Activated CD8-positive, alpha-beta memory T cell treated with anti-CD3 and anti-CD28 coated beads for 4 hours (primary cell): ENCODE measurements around the gene KLK11.

Experiments
- DNase-seq, 2 donors: peaks; one replicate each; pipeline ENCODE4 v3.0.0-alpha.2; 2020; ENCODE audit warnings: low read depth in 2 of 2

The KLK11 gene

DNA sequence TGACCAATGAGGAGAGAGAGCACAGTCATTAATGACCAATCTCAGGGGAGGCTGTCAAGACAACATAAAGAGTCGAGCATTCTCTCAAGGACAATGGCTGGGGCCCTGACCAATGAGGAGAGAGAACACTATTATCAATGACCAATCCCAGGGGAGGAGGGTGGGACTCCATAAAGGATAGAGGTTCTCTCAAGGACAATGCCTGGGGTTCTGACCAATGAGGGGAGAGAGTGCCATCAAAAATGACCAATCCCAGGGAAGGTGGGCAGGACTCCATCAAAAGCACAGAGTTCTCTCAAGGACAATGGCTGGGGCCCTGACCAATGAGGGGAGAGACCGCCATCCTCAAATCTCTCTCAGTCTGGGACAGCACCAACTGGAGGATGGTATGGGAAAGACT is 3.3 kb upstream of the KLK11 start:
- DNase-seq: no peak

DNA sequence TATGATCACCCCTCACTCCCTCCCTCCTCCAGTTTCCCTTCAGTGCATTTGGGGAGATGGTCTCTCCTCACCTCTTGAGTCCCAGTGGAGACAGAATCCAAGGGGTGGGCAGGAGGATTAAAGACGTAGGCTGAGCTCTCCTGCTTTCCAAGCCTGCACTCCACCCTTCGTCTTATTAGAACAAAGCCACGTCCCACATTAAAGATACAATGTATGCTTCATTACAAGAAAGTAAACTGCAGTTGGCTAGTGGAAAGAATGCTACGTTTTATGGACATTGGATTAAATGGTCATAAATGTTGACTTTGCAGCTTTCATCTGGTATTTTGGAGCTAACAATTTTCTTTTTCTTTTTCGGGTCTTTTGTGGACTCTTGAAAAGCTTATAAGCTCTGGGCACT is 1.5 kb upstream of the KLK11 start:
- DNase-seq: no peak

DNA sequence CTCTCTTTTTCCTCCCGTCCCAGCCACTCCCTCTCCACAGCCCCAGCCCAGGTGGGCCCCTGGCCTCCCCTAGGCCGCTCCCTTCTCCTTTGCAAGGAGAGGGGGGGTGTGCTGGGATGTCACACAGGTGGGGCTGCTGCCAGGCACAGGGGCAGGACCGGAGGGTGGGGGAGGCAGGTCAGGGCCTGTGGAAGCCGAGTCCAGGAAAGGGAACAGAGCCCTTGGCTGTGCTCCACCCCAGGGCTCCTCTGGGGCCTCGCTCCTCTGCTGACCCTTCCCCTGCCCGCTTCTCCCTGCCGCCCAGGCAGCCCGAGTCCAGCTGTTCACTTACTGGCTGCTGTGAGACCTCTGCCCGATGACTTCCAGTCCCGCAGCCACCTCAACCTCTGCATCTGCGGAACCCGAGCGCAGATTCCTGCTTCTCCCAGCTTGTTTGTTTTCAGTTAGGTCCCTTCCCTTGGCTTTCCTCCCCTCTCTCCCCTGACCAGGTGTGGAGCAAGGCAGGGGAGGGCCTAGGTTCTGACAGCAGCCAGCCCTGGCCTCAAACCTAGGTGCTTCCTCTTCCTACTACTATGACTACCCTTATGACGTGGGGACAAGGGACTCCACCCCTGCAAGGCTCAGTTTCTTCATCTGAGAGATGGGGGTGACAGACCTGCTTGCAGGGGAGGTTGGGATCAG is 850 bp upstream of the KLK11 start:
- DNase-seq: no peak

DNA sequence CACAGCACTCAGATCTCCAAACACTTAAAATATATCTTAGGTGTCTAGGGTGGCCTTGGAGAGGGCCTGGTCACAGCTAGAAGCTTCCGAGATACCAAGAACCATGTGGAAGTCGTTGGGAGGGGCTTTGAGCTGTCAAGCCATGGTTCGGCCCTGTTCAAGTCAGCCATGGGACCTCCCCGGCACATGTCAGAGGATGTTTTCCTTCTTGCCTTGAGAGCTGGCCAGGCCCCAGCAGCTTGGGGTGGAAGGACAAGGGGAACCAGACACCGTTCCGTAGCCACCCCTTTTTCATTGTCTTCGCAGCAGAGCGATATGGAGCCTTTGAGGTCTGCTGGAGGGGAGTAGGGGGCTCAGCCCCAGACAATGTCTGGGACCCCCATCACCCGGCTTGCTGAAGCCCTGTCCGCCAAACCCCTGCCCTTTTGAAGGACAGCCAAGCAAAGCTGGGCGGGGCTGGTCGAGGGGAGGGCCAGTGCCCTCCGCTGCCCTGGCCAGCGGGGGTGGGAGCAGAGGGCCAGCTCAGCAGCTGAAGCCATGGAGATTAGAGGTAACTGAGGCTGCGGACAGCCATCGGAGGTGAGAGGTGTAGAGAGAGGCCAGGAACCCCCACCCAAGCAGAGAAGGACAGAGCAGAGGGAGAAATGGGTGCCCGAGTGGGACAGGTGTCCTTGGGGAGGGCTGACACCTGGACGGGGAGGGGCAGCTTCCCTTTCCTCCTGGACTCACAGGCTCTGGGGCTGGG is 435 bp downstream of the KLK11 start:
- DNase-seq: no peak

DNA sequence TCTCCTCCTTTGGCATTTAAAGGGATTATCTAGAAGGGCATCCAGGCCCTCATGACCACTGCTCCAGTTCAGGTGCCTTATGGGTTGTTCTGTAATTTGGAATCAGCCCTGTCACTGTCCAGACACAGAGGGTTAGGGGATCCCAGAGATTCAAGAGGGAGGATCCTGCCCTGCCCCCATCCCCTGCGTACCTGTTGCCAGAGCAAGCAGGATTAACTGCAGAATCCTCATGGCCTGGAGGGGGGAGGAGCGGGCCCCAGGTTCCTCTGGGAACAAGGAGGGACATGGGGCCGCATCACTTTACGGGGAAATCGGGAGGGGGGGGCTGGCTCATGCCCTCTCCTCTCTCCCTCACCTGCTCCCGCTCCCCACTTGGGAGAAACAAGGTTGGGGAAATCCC is 1.0 kb downstream of the KLK11 start:
- no peak for DNase-seq

DNA sequence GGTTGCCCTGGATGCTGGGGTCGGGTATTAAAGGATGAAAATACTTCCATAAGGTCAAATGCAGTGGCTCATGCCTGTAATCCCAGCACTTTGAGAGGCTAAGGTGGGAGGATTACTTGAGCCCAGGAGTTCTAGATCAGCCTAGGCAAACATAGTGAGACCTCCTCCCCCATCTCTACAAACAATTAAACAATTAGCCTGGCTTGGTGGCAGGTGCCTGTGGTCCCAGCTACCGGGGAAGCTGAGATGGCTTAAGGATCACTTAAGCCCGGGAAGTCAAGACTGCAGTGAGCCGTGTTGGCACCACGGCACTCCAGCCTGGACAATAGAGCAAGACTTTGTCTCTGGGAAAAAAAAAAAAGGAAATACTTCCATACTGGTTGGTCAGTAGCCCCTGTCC is 1.5 kb downstream of the KLK11 start:
- DNase-seq: no peak

DNA sequence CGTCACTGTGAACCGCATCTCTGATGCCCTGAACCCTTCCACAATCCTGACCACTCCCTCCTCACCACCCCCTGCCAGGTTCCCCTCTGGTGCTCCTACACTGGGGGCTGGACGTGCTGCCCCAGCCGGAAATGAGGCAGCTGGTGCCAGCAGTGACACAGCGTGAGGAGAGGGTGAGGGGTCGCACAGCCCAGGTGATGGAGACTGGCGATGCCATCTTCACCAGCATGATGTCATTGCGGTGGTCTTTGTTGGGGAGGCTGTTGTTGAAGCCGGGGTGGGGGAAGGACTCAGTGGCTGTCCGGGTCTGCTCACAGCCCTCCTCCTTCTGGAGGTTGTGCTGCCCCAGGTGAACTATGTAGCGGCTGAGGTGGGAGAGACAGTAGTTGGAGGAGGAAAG is 2.5 kb downstream of the KLK11 start:
- DNase-seq: no peak

DNA sequence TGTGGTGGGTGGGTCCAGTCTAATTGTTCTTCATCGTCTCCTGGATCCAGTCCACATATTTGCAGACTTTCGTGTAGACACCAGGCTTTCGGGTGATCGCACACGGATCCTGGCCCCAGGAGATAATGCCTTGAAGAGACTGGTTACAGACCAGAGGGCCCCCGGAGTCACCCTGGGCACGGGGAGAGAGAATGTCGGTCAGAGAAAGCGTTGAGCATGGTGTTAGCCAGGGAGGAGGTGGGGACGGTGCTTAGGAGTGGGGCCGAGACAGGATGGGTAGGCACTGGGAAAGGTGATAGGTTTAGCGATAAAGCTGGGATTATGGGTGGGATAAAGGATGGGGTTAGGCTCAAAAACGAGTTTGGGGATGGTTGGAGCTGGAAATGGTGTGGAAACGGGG is 3.9 kb downstream of the KLK11 start:
- DNase-seq: no peak

DNA sequence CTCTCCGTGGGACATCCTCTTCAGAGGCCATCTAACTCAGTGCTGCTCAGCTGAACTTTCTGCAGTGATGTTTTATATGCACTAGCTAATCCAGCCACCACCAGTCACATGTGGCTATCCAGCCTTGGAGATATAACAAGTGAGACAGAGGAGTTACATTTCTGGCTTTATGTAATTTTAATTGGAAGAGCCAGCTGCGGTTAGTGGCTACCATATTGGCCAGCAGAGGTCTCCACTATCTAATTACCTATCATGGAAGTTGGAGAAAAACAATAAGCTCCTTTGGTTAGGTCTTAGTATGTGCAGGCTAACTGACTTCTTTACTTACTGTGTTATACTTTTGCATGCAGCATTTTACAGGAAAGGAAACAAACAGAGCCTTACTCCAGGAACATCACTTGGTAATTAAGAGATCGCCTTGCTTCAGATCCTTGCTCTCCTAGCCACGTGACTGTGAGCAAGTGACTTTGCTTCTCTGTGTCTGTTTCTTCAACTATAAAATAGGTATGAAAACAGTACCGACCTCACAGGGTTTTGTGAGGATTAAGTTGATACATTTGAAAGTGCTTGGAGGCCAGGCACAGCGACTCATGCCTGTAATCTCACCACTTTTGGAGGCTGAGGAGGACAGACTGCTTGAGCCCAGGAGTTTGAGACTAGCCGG is 5.3 kb downstream of the KLK11 start:
- no peak for DNase-seq

DNA sequence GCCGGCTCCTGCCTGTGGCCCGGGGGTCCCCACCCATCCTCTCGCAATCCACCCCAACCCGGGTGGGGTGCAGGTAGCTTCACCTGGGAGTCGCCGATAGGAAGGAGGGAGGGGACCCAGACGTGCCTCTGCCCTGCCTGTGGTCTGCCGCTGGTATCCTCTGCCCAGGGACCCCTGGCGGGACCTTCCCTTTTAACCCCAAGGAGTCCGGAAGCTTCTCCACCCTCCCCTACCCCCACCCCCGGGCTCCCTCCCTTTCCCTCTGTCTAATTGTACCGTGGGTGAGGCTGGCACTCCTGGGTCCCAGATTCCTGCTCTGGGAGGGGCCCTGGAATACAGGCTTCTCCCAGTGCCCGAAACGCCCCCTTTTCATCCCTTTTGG is 6.9 kb downstream of the KLK11 start, which contains the start of gene KLK10:
TSS of gene KLK10 (minus strand) at position 166 of the 382 bp plus-strand sequence. CDS start 579 bp downstream, outside the sequence.
- DNase-seq: no peak

DNA sequence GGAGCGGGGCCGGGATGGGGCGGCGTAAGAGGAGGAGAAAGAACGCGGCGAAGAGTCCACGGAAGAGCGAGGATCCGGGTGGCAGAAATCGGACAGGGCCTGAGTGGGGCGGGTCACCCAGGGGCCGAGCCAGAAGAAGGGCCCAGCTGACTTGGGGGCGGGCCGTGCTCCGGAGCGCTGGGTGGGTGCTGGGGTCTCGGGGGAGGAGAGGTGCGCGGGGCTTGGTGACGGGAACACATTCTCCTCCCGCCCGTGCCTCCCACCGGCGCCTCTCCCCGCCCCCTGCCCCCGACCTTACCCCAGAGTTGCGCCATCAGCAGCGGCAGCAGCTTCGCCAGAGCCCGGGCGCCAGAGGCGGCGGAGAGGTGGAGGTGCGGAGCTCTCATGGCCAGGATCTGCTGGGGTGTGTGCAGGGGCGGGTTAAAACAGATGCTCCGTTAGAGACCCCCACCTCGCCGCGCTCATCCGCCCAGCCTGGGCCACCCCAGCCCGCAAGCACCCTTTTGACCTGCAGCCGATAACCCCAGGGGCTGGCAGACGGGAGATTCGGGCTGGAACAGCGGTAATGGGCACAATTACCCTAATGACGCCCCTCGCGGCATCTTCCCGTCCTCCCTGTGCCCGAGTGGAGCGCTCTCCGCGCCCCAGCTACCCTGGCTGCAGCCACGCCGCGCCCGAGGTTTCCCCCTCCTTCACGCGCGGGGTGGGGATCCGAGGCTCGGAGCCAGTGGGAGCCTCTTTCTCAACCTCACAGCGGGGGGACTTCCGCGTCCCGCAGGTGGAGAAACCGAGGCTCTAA is 7.5 kb downstream of the KLK11 start:
- DNase-seq: no peak

DNA sequence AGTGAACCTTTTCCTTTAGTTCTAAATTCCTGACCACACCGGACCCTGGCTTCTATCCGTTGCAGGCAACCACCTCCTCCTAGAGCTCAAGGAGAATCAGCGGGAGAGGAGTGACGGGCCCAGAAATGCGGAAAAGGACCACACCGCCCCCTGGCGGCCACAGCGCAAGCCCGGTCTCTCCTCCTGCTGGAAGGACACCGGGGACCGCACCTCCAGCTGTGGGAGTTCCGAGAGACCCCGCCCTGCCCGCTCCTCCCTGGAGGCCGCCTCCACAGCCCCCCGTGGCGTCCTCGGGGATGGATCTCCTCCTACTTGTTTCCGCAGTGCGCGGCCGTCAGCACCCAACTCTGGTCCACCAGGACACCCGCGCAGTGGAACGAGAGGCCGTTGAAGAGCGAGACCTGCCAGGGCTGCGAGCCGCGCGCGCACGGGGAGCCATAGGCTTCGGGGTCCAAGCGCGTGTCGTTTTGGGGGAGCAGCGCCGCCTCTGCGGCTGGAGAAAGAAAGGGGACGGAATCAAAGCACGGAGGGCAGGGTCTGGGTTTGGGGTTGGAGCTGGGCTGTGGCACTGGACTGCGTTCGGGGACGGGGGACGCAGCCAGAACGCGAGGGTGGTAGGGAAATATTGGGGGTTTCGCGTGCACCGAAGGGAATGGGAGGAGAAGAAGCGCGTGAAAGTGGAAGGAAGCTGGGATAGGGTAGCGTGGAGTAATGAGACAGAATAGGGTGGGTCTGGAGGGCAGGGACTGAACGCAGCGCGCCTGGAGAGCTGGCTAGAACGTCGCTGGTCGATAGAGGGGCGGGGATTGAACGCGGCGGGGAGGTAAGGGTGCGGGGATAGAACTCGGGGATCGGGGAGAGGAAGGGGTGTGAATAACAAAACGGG is 9.4 kb downstream of the KLK11 start:
- DNase-seq: peak in 1 of 2 donors; percentile 16

DNA sequence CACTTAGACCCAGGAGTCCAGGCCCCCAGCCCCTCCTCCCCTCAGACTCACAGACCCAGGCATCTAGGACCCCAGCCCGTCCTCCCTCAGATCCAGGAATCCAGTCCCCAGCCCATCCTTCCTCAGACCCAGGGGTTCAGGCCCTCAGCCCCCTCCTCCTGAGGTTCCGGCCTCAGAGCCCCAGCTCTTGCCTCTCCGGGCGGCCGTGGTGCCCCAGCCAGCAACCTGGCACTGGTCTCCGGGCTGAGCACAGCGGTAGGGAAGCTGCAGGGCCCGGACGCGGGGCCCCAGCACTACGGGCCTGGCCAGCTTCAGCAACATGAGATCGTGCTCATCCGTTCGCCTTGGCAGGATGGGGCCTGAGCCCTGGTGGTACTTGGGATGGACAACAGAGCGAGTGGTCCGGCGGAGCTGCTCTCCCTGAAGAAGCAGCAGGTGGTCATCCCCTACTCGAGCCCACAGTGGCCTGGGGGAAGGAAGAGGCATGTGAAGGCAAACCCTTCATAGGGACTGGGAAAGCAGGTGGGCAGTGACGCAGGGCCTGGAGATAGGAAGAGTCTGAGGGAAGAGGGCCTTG is 10.6 kb downstream of the KLK11 start:
- DNase-seq: no peak

DNA sequence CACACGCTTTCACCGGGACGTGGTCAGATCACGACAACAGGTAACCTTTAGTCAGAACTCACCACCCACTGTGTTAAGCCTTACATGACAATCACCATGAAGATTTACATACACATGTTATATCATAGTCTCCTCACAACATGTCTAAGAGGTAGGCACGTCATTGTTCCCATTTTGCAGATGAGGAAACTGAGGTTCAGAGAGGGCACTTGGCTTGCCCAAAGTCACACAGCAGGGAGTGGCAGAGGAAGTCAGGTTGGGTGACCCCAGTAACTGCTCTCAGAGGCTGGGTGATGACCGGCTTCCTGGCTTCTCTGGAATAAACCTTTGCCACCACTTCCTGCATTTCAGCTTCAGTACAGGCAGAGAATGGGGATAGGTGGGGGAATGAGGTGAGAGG is 12.2 kb downstream of the KLK11 start:
- no peak for DNase-seq

DNA sequence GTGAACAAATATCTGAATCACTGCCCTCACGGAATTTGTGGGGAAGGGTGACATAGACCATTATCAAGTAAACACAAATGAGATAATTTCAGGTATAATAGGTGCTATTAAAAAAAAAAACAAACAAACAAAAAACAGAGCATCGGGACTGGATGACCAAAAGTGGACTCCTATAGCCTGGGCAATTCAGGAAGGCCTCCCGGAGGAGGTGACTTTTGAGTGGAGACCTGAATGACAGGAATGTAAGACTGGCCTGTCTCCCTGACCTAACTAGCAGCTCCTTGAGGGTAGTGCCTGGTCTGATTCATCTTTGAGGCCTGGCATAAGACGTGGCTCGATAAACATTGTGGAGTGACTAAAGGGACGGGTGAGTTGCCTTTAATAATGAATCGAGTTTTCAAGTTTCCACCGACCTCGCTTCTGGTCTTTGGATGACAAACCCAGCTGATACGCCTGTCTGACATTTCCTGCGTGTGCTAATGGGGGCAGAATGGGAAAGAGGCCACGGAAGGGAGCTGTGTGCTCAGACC is 13.7 kb downstream of the KLK11 start:
- no peak for DNase-seq

DNA sequence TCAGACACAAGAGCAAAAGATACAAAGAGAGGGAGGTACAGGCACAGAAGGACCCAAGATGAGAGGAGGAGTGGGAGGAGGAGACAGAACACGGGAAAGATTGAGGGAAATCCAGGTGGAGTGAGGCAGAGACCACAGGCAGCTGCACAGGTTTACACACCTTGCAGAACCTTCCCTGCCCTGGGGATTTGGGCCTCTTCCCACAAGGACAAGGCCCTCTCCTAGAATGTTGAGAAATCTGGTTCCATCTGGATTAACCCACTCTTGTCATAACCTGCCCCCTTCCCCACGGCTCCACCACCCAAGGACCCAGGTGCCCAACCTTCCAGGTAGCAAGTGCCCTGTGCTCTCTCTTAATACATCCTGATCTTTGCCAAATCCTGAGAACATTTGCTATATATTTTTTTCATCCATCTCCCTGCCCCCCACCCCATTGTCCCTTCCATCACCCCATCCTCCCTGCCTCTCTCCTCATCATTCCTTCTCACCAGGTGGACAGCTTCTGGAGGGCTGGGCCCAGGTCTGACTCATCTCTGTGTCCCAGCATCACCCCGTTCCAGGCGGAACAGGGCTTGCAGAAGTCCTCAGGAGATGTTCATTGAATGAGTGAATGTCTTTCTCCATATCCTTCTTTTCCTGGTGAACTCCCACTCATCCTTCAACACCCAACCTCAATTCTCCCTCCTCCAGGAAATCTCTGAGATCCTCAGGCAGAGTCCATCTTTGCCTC is 16.2 kb downstream of the KLK11 start:
- no peak for DNase-seq

DNA sequence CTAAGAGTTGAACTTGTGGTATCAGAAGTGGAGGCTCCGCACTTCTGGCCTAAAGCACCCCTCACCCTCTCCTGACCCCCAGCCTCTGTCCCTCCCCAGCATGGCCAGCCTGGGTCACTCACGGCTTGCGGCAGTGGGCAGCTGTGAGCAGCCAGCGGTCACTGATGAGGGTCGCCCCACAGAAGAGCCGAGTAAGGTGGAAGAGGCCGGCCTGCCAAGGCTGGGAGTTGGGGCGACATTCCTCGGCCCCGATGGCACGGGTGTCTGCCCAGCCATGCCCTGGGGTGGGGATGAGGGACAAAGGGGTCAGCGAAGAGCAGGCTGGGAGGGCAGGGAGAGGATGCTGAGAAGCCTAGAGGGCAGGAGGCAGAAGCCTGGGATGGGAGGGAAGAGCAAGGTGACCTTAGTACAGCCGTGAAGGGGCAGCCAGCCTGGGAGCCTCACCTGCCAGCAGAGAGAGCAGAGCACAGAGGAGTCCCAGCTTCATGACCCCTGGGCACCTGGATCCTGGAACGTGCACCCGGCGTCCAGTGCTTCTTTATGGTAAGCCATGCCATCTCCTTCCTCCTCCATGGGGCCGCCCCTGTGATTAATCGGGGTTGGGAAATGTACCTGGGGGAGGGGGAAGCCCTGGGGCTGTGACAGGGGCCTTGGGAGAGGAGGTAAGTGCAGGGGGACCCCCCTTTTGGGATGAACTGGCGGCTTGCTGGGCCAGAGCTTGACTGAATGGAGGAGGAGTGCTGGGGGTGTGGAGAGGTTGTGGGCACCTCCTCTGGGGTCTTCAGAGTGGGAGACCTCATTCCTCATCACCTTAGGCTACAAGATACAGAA is 17.1 kb downstream of the KLK11 start:
- DNase-seq: no peak

DNA sequence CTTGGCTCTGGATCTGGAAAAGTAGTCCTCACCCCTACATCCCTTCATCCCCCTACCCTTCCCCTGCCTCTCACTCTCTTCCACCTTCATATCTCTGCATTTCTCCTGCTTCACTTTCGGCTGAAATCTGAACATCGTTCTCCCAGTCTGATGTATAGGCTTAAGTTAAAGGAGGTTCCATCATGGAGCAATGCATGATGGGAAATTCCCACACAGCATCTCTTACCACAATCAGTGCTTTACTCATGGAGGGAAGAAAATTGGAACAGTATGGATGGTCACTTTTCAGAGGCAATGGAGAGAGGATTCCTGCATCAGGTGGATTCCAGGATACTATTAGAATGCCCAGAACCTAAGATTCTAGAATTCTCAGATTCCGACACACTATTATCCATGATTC is 18.9 kb downstream of the KLK11 start:
- DNase-seq: no peak

DNA sequence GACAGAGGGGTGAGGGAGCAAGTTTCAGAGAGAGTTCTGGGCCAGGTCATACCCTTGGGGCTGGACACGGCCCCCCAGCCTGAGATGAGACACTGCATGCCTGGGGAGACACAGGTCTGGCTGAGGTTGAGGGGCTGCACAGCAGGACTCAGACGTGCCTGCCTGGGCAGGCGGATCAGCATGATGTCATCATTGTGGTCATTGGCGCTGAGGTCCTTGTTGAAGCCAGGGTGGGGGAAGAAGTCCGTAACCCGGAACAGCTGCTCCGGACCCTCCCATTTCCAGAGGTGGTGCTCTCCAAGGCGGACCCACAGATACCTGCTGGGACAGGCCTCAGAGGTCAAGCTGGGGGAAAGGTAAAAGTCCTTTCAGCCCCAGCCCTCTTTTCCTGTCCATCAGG is 20.0 kb downstream of the KLK11 start:
- DNase-seq: no peak
